ENCODE results near the gene BIN2. TPM values are rescaled to one million over a fixed set of nuclear protein-coding genes. Genes with fewer than 3 reads are reported as not detected.
A peak's percentile ranks its signal among the peaks of the same experiment; 100 is the strongest.
"Not testable (repeated sequence)": the region's sequence is repeated elsewhere in the genome, so short reads cannot be mapped to it uniquely, and the experiment has no call there.

BIN2 gene
- total RNA-seq, 2 donors from 2014 or later: 6.3 to 8.0 TPM

DNA sequence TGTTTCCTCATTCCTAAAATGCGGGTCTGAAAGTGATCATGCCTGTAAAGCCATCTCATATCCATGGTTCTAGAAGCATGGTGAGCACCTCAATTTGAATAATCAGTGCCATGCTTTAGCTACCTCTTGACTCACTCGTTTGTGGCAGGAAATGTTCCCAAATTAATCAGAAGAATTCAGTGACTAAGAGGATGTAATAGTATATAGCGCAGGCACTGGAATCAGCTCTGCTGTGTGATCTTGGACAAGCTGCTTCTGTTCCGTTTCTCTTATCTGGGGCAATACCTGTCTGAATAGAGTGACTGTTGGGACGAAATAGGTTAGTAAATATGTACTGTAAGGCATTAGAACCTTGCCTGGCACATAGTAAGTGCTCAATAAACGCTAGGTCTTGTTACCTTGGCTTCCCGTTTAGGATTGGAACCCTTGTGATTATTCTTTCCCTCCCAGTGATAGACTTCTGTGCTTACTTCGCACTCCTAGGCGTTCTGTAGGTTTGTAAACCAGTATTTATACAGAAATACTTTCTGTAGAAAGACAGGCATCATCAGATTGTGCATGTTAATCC, 52.9 kb downstream of the BIN2 start:
- ATAC-seq (peak; percentile 34), DNase-seq (no peak)
- intact Hi-C loops (cut with DNase I, micrococcal nuclease): no loop called here

GRCh38 chr12:51270067-51270950, 53.7 kb downstream of the BIN2 start, which contains the start of gene SMAGP:
Gene SMAGP, minus strand, starts transcription at chr12:51270415. Its CDS starts 1,137 bp downstream, at chr12:51269278.
- intact Hi-C loops (cut with DNase I, micrococcal nuclease): no loop called here
- peak; percentile 86 to 90 for DNase-seq
- ATAC-seq: peak; percentile 74

DNA sequence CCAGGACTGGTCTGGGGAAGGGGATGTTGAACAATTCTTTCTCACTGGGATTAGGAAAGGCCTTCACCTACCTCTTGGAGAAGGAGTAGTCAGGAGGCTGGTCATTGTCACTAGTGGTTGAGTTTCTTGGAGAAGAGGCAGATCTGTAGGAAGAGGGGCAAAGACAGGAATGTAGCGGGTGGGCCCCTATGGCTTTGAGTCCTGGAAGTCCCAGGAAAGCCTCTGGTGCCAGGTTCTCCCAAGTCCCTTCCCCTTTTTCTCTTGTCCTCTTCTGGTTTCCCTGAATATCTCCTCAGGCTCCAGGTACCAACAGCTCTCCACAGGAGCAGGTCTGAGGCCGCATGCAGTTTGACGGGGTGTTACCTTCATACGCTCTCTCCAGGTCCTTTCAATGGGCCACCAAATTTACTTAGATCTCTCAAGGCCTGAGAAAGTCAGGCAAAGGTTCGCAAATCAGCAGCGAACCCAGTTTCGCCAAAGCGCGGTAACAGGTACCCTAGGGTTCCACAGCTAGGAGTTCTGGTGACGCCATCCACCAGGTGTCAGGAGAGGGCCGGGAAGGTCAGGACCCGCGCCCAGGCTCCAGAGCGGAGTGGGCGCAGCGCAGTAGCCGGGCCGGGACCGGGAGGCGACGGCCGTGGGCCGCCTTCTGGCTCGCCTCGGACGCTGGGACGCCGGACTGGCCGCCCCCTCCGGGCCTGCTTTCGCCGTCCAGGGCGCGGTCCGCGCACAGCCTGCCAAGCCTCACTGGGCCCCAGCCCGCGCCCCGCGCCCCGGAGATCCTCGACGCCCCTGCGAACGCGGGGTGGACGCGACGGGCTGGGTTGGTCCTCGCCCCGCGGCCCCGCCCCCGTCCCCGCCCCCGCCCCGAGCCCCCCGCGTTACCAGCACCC, 54.6 kb downstream of the BIN2 start:
- intact Hi-C loops (cut with DNase I, micrococcal nuclease): no loop called here
- DNase-seq: peak; percentile 77 to 83

DNA sequence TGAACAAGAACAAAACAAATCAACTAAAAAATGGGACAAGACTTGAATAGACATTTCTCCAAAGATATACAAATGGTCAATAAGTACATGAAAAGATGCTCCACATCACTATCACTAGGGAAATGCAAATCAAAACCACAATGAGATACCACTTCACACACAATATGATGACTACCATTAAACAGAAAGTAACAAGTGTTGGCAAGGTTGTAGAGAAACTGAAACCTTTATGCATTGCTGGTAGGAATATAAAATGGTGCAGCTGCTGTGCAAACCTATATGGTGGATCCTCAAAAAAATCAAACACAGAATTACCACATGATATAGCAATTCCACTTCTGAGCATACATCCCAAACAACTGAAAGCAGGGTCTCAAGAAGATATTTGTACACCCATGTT, 59.0 kb downstream of the BIN2 start:
- DNase-seq (no peak), ATAC-seq (no peak)
- intact Hi-C loops (cut with DNase I, micrococcal nuclease): no loop called here

More for the DNA sequence above, 54.6 kb downstream of the BIN2 start:
- peak; percentile 66 for ATAC-seq

- ATAC-seq (no peak), DNase-seq (no peak)
- intact Hi-C loops (cut with DNase I, micrococcal nuclease): no loop called here
Measured at GRCh38 chr12:51264297-51264696, 59.7 kb downstream of the BIN2 start.

- DNase-seq (no peak), ATAC-seq (no peak)
- intact Hi-C loops (cut with DNase I, micrococcal nuclease): no loop called here
Measured at GRCh38 chr12:51263341-51263740, 60.6 kb downstream of the BIN2 start.

GRCh38 chr12:51262758-51263177, 61.2 kb downstream of the BIN2 start:
- peak; percentile 75 to 85 for DNase-seq
- intact Hi-C loops (cut with DNase I, micrococcal nuclease): no loop called here
- ATAC-seq: peak; percentile 94

DNA sequence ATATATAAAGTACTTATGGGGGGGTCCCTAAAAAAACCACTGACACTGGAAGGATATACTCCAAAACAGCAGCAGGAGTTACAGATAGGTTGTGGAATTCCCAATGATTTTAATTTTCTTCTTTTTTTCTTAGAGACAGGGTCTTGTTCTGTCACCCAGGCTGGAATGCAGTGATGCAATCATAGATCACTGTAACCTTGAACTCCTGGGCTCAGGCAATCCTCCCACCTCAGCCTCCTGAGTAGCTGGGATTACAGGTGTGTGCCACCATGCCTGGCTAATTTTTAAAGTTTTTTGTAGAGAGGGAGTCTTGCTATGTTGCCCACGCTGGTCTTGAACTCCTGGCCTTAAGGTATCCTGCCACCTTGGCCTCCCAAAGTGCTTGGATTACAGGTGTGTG, 64.4 kb downstream of the BIN2 start:
- intact Hi-C loops (cut with DNase I, micrococcal nuclease): loop anchor here in 1 of 2 donors (10.0 kb wide), 1 partner anchor 85 kb away; the partner anchor contains the start of gene CELA1
- not testable (repeated sequence) for ATAC-seq, DNase-seq

DNA sequence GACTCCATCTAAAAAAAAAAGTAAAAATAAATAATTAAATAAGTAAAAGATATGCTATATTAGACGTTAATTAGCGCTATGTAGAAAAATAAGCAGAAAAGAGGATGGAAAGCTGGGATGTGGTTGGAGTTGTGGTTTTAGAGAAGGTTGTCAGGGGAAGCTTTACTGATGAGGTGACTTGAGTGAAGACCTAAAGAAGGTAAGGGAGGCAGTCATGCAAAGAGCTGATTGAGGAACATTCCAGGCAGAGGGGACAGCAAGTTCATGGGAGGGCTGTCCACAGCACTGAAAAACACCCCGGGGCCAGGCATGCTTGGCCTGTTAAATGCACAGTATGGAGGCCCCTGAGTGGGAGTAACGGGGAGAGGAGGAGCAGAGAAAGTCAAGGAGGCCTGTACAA, 69.4 kb downstream of the BIN2 start:
- DNase-seq: no peak
- no peak for ATAC-seq
- intact Hi-C loops (cut with DNase I, micrococcal nuclease): loop anchor here in 1 of 2 donors (10.0 kb wide), 1 partner anchor 90 kb away; the partner anchor contains the start of gene CELA1

GRCh38 chr12:51253276-51253675, 70.7 kb downstream of the BIN2 start:
- intact Hi-C loops (cut with DNase I, micrococcal nuclease): loop anchor here in 1 of 2 donors (10.0 kb wide), 1 partner anchor 92 kb away; the partner anchor contains the start of gene CELA1

DNA sequence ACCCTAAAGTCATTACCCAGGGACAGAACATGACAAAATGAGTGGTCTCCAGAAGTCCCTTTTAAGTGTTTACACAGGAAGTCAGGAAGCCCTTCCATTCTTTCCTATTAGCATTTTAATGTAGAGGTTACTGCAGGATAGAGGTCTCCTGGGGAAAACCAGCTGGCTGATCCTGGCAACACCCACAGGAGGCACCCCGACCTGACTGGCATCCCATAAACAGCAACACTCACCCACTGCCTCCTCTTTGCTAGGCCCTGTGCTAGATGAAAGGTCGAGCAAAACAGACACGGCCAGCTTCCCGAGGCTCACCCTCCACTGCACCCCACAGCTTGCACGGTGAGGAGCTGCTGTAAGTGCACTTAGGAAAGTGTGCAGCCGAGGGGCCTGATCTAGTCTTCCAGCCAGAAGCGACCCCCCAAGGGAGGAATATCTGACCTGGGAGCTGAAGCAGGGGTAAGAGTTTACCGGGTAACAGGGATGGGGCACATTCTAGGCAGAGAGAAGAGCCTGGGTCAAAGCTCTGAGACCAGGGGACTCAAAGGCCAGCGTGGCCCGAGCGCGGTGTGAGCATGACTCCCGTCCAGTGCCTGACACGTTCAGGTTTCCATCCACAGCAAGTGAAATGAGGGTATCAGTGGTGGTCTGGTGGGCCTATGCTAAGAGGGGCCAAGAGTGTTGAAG, 76.3 kb downstream of the BIN2 start:
- intact Hi-C loops (cut with DNase I, micrococcal nuclease): no loop called here
- DNase-seq (no peak), ATAC-seq (peak; percentile 13)

More at GRCh38 chr12:51253276-51253675, 70.7 kb downstream of the BIN2 start:
- DNase-seq (no peak), ATAC-seq (no peak)

- DNase-seq (no peak), ATAC-seq (peak; percentile 72)
- intact Hi-C loops (cut with DNase I, micrococcal nuclease): no loop called here
Measured at GRCh38 chr12:51246254-51246853, 77.6 kb downstream of the BIN2 start.

DNA sequence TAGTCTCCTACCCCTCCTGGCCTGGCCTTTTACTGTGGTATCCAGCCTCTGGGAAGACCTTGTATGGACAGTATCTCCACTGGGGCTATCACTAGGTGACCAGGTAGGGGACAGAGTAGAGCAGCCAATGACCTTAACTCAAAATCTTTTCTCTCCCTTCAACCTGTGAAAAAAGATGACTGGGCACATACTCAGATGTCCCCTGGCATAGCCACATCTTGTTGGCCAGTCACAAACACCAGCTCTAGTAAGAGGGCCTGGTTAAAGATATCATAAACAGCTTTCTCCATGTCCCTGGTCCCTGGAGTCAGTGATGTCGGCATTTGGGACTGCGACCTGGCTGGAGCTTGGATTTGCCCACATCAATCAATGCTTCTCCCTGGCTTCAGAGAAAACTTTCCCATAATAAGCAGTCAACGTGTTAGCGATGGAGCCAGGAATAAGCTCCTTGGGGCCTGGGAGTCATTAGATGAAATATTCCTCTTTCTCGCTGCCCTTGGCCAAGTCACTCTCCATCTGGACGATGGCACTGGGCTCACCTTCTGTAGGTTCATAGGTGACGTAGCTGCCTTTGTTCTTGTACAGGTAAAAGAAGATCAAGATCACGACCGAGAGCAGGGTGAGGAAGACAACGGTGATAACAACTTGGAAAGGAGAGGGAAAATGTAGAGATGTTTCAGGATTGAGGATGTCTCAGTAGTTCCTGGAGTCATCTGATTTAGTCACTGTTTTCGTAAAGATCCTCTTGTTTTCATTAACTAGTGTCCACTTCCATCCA, 78.3 kb downstream of the BIN2 start:
- ATAC-seq: no peak
- intact Hi-C loops (cut with DNase I, micrococcal nuclease): no loop called here
- no peak for DNase-seq

DNA sequence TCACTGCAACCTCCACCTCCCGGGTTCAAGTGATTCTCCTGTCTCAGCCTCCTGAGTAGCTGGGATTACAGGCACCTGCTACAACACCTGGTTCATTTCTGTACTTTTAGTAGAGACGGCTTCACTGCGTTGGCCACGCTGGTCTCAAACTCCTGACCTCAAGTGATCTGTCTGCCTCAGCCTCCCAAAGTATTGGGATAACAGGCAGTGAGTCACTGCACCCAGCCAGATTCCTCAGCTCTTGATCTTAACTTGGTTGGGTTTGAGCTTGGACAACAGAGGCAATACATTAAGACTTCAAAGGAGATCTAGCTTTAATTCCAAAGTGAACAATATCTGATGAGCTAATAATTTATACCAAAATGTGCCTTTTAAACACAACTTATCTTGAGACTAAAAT, 79.7 kb downstream of the BIN2 start:
- intact Hi-C loops (cut with DNase I, micrococcal nuclease): no loop called here
- DNase-seq (no peak), ATAC-seq (no peak)

- ATAC-seq (no peak), DNase-seq (no peak)
- intact Hi-C loops (cut with DNase I, micrococcal nuclease): no loop called here
Measured at GRCh38 chr12:51242876-51243275, 81.1 kb downstream of the BIN2 start.

DNA sequence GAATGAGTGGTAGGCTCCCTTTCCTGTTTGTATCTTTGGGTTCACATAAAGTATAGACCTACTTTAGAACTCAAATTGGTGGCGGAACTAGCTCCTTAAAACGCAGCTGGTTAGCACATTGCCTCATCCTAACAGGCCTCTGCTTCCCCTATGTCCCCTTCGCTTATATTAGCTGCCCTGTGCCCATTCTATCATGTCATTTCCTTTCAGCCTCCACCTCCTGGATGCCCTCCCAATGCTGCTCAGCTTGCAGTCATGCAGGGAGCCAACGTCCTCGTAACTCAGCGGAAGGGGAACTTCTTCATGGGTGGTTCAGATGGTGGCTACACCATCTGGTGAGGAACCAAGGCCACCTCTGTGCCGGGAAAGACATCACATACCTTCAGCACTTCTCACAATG, 81.9 kb downstream of the BIN2 start:
- ATAC-seq (no peak), DNase-seq (no peak)
- intact Hi-C loops (cut with DNase I, micrococcal nuclease): no loop called here

- intact Hi-C loops (cut with DNase I, micrococcal nuclease): no loop called here
- DNase-seq: no peak
- ATAC-seq: no peak
Measured at GRCh38 chr12:51240971-51241370, 83.0 kb downstream of the BIN2 start.
